Testis (tissue), 3 donors: ENCODE measurements around the gene SGF29. TPM values are rescaled to one million over a fixed set of nuclear protein-coding genes. Genes with fewer than 3 reads are reported as not detected.

Source experiments
- DNase-seq: peaks from one replicate; pipeline ENCODE4 v3.0.0-alpha.2; 2019
- H3K27ac ChIP-seq, 2 donors: fragments of 200-600 bp; sonication (generic); one replicate each; pipeline ENCODE4 v1.5.1; 2019
- H3K27me3 ChIP-seq: fragments of 200-600 bp; sonication (generic); one replicate; pipeline ENCODE4 v1.5.1; 2019
- H3K36me3 ChIP-seq: fragments of 200-600 bp; sonication (generic); one replicate; pipeline ENCODE4 v1.5.1; 2017; ENCODE audit warnings: low read depth; ENCODE audit errors: missing control alignments
- H3K4me1 ChIP-seq: fragments of 200-600 bp; sonication (generic); one replicate; pipeline ENCODE4 v1.5.1; 2019
- H3K4me3 ChIP-seq, 2 donors: fragments of 200-600 bp; sonication (generic); one replicate each; pipeline ENCODE4 v1.5.1; 2017 to 2019
- H3K9me3 ChIP-seq: fragments of 200-600 bp; sonication (generic); one replicate; pipeline ENCODE4 v1.5.1; 2017
- POLR2A ChIP-seq: fragments of 450-650 bp; IDR thresholded peaks from one replicate; pipeline ENCODE4 v1.6.1; 2017; ENCODE audit warnings: antibody characterized with exemption, mild to moderate bottlenecking, moderate library complexity
- WGBS, 2 donors: methylation state at CpG; one replicate each; pipeline ENCODE4 v1.1.5; 2018; 5-methylcytosine and 5-hydroxymethylcytosine counted together
- intact Hi-C: fragments of 100-400 bp; cut with DNase I; formaldehyde crosslinking; loops from one replicate; pipeline ENCODE4 v1.15.1; 2023; ENCODE audit warnings: low total_unique reads
- polyA plus RNA-seq: library from polyadenylated mRNA; stranded (reverse); fragments of 350-450 nt; fragmentation: Illumina TruSeq; extraction: RNeasy Lipid Tissue Mini Kit (QIAGEN cat#74804); gene quantifications from one replicate; pipeline ENCODE4 v1.2.3, GENCODE V29; 2014; ENCODE audit warnings: low read depth, low replicate concordance; ENCODE audit not compliant: insufficient read depth
- total RNA-seq, 2 donors: library from RNA; depleted of rRNA; stranded (reverse); fragments of >200 nt; gene quantifications; one replicate each; pipeline ENCODE4 v1.2.3, GENCODE V29; 2016
- TF ChIP-seq, protein P1 (sequence below), 3 experiments: fragments of 450-650 bp in 2 of 3; fragments of 200-600 bp in 1 of 3; sonication (generic) in 1 of 3; IDR thresholded peaks; one replicate each; pipeline ENCODE4 v1.5.1; 2016 to 2019; ENCODE audit warnings: antibody characterized with exemption in 3 of 3, mild to moderate bottlenecking in 2 of 3, moderate library complexity in 1 of 3

Gene SGF29
- total and polyA plus RNA-seq, 3 donors from 2014 or later: 76.7 to 94.5 (median 82.3) TPM

DNA sequence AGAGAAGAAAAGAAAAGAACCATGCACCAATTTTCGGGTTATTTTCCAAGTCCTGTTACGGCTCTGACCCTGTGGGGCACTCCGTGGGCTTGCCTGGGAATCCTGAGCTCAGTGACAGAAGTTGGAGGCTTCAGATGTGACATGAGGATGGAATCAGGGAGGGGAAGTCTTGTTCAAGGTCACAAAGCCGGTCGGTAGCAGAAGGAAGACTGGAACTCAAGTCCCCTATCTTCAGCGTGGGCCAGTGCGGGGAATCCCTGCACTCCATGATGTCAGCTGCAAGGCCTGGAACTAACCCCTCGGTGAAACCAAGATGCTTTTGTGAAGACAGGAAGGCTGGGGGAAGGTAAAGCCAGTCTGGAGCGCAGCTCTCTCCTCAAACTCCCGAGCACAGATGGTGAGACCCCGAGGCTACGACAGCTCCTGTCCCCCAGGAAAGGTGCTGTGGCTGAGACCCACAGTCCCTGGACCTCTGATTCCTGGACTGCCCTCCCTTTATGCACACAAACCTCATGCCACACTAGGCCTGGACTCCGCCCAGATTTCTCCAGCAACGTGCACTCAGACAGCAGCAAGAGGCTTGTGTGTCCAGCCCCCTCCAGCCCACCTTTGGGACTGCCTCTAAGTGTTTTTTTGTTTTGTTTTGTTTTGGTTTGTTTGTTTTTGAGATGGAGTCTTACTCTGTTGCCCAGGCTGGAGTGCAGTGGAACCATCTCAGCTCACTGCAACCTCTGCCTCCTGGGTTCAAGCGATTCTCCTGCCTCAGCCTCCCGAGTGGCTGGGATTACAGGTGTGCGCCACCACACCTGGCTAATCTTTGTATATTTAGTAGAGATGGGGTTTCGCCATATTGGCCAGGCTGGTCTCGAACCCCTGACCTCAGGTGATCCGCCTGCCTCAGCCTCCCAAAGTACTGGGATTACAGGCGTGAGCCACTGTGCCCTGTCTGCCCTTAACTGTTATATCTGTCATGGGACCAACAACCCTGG lies 41.6 kb upstream of the SGF29 start:
- intact Hi-C loops: no loop called here
- WGBS, 2 donors: 82% methylated on average over 18 to 21 of the region's 21 CpGs
- TF ChIP-seq, protein P1, sequence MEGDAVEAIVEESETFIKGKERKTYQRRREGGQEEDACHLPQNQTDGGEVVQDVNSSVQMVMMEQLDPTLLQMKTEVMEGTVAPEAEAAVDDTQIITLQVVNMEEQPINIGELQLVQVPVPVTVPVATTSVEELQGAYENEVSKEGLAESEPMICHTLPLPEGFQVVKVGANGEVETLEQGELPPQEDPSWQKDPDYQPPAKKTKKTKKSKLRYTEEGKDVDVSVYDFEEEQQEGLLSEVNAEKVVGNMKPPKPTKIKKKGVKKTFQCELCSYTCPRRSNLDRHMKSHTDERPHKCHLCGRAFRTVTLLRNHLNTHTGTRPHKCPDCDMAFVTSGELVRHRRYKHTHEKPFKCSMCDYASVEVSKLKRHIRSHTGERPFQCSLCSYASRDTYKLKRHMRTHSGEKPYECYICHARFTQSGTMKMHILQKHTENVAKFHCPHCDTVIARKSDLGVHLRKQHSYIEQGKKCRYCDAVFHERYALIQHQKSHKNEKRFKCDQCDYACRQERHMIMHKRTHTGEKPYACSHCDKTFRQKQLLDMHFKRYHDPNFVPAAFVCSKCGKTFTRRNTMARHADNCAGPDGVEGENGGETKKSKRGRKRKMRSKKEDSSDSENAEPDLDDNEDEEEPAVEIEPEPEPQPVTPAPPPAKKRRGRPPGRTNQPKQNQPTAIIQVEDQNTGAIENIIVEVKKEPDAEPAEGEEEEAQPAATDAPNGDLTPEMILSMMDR (IDR thresholded peaks at IDR 0.05): no peak
- TF ChIP-seq POLR2A: no peak
- DNase-seq: no peak
- H3K27me3 ChIP-seq: no peaks in the 10 kb centered on the region
- no peak overlapping the region for H3K4me3 ChIP-seq
- H3K9me3 ChIP-seq: no peaks in the 10 kb centered on the region
- H3K36me3 ChIP-seq: no peaks in the 10 kb centered on the region
- H3K27ac ChIP-seq: no peak overlapping the region
- no peaks in the 10 kb centered on the region for H3K4me1 ChIP-seq

DNA sequence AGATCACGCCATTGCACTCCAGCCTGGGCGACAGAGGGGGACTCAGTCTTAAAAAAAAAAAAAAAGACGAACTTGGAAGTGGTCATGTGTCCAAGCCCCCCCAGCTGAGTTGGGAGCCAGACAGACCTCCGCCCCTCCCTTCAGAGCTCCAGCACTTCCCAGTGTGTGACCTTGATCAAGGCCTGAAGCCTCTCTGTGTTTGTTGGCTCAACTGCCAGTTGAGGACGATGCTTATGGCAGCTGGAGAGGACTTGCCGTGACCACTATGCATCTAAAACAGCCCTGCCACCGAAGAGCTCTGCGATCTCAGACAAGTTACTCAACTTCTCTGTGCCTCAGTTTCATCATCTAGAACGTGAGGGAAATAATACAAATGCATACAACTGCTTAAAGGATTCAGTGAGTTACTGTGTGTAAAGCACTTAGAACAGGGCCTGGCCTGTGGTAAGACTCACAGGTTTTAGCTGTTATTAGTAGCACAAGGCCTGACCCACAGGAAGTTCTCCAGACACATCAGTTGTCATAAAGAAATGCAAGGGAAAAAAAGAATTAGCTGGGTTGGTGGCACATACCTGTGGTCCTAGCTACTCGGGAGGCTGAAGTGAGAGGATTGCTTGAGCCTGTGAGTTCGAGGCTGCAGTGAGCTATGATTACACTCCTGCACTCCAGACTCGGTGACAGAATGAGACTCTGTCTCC lies 40.1 kb upstream of the SGF29 start:
- intact Hi-C loops: no loop called here
- TF ChIP-seq, protein P1 (IDR thresholded peaks at IDR 0.05): no peak
- TF ChIP-seq POLR2A: no peak
- H3K27me3 ChIP-seq: no peaks in the 10 kb centered on the region
- DNase-seq: no peak
- no peaks in the 10 kb centered on the region for H3K4me1 ChIP-seq
- 60 to 73% methylated on average over 12 of the region's 12 CpGs for WGBS, 2 donors
- H3K9me3 ChIP-seq: no peaks in the 10 kb centered on the region
- H3K36me3 ChIP-seq: no peaks in the 10 kb centered on the region
- no peak overlapping the region for H3K4me3 ChIP-seq
- no peak overlapping the region for H3K27ac ChIP-seq

DNA sequence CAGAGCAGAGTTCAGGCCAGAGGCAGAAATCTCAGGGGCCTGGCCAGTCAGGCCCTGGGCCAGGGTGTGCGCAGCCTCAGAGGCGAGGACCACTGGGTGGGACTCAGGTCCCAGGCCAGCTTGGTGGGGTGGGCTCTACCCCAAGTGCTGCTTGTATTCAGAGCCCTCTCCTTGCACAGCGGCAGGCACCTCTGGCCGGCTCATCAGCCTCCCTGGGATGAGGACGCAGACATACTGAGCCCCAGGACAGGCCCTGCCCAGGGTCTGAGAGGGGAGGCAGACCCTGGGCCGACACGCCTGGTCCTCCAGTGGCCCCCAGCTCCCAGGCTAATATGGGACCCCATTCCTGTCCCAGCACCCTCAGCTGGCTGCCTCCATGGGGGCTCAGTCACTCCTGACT lies 39.5 kb upstream of the SGF29 start:
- Histone ChIP-seq H3K9me3 (no peaks in the 10 kb centered on the region), H3K27me3 (no peaks in the 10 kb centered on the region), H3K36me3 (no peaks in the 10 kb centered on the region), H3K4me3 (no peak overlapping the region), H3K4me1 (no peaks in the 10 kb centered on the region), H3K27ac (no peak overlapping the region)
- DNase-seq: no peak
- 89 to 94% methylated on average over 3 to 7 of the region's 7 CpGs for WGBS, 2 donors
- intact Hi-C loops: no loop called here
- no peak for TF ChIP-seq POLR2A
- TF ChIP-seq, protein P1 (IDR thresholded peaks at IDR 0.05): no peak

DNA sequence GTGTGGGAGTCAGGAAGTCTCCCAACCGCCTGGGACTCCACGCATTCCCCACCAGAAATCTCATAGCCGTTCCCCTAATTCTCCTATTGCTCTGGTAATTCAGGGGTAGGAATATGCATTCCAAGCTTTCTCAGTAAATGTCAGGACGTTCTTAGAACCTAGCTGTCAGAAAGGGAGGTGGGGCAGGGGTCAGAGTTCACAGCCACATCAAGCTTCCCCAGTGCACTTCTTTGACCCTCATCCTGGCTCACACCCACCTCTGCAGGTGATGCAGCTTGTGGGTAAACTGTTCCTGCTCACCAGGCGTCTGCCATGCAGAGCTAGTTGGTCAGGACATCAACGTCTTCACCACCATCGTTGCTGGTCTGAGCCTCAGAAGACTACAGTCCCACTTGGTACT lies 33.0 kb upstream of the SGF29 start:
- intact Hi-C loops: no loop called here
- Histone ChIP-seq H3K36me3 (no peaks in the 10 kb centered on the region), H3K4me3 (no peak overlapping the region), H3K9me3 (no peaks in the 10 kb centered on the region), H3K27me3 (no peaks in the 10 kb centered on the region), H3K27ac (no peak overlapping the region), H3K4me1 (peaks cover 20% of the 10 kb centered on the region)
- DNase-seq: no peak
- TF ChIP-seq, protein P1 (IDR thresholded peaks at IDR 0.05): no peak
- no peak for TF ChIP-seq POLR2A
- 86 to 89% methylated on average over 7 of the region's 7 CpGs for WGBS, 2 donors
